MM.1S (cell line): Measurements from ENCODE around the gene CFAP74.

Experiments used
- DNase-seq: peaks from one replicate; pipeline ENCODE4 v3.0.0-alpha.2; 2015
- H2AFZ ChIP-seq: fragments of 300-600 bp; sonication (generic); 2 replicates; pipeline ENCODE4 v1.6.0; 2016; ENCODE audit warnings: antibody characterized with exemption, low read length
- H3F3A ChIP-seq: fragments of 300-600 bp; sonication (generic); 2 replicates; pipeline ENCODE4 v1.6.1; 2016; ENCODE audit warnings: mild to moderate bottlenecking, antibody characterized with exemption, low read length, moderate library complexity, mixed read lengths; ENCODE audit not compliant: insufficient read depth
- H3K27ac ChIP-seq: fragments of 300-600 bp; sonication (generic); 2 replicates; pipeline ENCODE4 v1.5.1; 2016; ENCODE audit warnings: mild to moderate bottlenecking, low read length
- H3K27me3 ChIP-seq: fragments of 300-600 bp; sonication (generic); replicated peaks from 2 replicates; pipeline ENCODE4 v1.6.0; 2016; ENCODE audit warnings: low read length; ENCODE audit not compliant: insufficient read depth
- H3K36me3 ChIP-seq: fragments of 300-600 bp; sonication (generic); replicated peaks from 2 replicates; pipeline ENCODE4 v1.6.1; 2016; ENCODE audit warnings: mild to moderate bottlenecking, low read length, mixed read lengths; ENCODE audit not compliant: insufficient read depth
- H3K4me1 ChIP-seq: fragments of 300-600 bp; sonication (generic); 2 replicates; pipeline ENCODE4 v1.6.1; 2016; ENCODE audit warnings: low read length, mixed read lengths
- H3K4me2 ChIP-seq: fragments of 300-600 bp; sonication (generic); 2 replicates; pipeline ENCODE4 v1.6.0; 2016; ENCODE audit warnings: low read depth, low read length
- H3K4me3 ChIP-seq: fragments of 300-600 bp; sonication (generic); 2 replicates; pipeline ENCODE4 v1.5.1; 2016; ENCODE audit warnings: low read length, mixed read lengths
- H3K79me2 ChIP-seq: fragments of 300-600 bp; sonication (generic); 2 replicates; pipeline ENCODE4 v1.6.1; 2016; ENCODE audit warnings: mixed run types, low read length, mixed read lengths
- H3K9ac ChIP-seq: fragments of 300-600 bp; sonication (generic); 2 replicates; pipeline ENCODE4 v1.6.1; 2016; ENCODE audit warnings: low read length, mixed read lengths
- H3K9me2 ChIP-seq: fragments of 300-600 bp; sonication (generic); replicated peaks from 2 replicates; pipeline ENCODE4 v1.6.1; 2016; ENCODE audit warnings: mild to moderate bottlenecking, low read length, mixed read lengths; ENCODE audit not compliant: insufficient read depth
- H3K9me3 ChIP-seq: fragments of 300-600 bp; sonication (generic); replicated peaks from 2 replicates; pipeline ENCODE4 v1.6.1; 2016; ENCODE audit warnings: mild to moderate bottlenecking, low read length, mixed read lengths; ENCODE audit not compliant: insufficient read depth
- H4K20me1 ChIP-seq: fragments of 300-600 bp; sonication (generic); 2 replicates; pipeline ENCODE4 v1.6.1; 2016; ENCODE audit warnings: mild to moderate bottlenecking, low read length, moderate library complexity, mixed read lengths; ENCODE audit not compliant: insufficient read depth
- EZH2 ChIP-seq: fragments of 300-600 bp; sonication (generic); optimal IDR thresholded peaks from 2 replicates; pipeline ENCODE3; 2017; ENCODE audit warnings: low read depth, mild to moderate bottlenecking, antibody characterized with exemption, low read length, mixed read lengths
- EZH2phosphoT487 ChIP-seq: fragments of 300-600 bp; sonication (generic); IDR thresholded peaks from 2 replicates; pipeline ENCODE4 v1.6.1; 2018; ENCODE audit warnings: antibody characterized with exemption, low read length
- TF ChIP-seq, protein P1 (sequence below): fragments of 300-600 bp; sonication (generic); IDR thresholded peaks from 2 replicates; pipeline ENCODE4 v1.5.1; 2016; ENCODE audit warnings: antibody characterized with exemption, low read length, mixed read lengths

CFAP74 gene

DNA sequence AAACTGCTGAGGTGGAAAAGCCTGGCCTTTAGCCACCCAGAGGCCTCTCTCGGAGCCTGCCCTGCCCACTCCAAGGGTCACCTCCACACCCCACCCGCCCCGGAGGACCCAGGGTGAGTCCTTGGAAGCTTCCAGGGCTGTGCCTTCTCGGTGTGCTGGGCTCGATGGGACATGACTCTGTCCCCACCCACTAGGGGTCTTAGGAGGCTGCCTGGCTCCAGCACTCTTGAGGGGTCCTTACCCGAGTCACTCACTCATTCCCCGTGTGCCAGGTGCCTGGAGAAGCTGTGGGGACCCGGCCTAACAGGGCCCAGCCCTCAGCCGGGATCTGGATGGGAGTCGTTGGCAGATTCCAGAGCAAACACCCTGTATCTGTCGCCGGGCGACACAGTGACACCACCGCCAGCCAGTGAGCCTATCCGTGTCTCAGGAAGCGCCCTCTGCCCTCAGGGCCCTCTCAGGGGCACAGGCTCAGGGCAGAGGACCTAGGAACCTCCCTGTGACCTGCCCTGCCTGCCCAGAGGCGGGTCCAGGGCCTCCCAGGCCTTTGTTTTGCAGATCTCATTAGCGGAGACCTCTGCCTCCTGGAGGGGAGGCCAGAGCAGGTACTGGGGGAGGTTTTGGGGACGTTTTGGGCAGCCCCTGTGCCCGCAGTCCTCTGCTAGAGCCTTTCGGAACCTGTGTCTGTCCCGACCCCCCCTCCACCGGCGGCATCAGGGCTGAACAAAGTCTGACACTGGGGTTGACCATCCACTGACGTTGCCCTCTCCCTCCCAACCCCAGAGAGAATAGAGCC, 43.6 kb upstream of the CFAP74 start:
- Histone ChIP-seq H4K20me1 (no peaks in the 10 kb centered on the region), H3K9me3 (no peaks in the 10 kb centered on the region), H3K27me3 (peaks cover 88% of the 10 kb centered on the region), H3K4me3 (no peak overlapping the region), H3K27ac (no peak overlapping the region), H2AFZ (no peak overlapping the region), H3K79me2 (no peaks in the 10 kb centered on the region), H3K36me3 (no peaks in the 10 kb centered on the region), H3K4me1 (no peaks in the 10 kb centered on the region), H3F3A (no peaks in the 10 kb centered on the region), H3K9me2 (no peaks in the 10 kb centered on the region), H3K4me2 (no peak overlapping the region), H3K9ac (no peak overlapping the region)
- no peak for DNase-seq
- no peak for TF ChIP-seq EZH2phosphoT487
- TF ChIP-seq, protein P1, sequence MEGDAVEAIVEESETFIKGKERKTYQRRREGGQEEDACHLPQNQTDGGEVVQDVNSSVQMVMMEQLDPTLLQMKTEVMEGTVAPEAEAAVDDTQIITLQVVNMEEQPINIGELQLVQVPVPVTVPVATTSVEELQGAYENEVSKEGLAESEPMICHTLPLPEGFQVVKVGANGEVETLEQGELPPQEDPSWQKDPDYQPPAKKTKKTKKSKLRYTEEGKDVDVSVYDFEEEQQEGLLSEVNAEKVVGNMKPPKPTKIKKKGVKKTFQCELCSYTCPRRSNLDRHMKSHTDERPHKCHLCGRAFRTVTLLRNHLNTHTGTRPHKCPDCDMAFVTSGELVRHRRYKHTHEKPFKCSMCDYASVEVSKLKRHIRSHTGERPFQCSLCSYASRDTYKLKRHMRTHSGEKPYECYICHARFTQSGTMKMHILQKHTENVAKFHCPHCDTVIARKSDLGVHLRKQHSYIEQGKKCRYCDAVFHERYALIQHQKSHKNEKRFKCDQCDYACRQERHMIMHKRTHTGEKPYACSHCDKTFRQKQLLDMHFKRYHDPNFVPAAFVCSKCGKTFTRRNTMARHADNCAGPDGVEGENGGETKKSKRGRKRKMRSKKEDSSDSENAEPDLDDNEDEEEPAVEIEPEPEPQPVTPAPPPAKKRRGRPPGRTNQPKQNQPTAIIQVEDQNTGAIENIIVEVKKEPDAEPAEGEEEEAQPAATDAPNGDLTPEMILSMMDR, result no peak
- peak; percentile 52 for TF ChIP-seq EZH2

DNA sequence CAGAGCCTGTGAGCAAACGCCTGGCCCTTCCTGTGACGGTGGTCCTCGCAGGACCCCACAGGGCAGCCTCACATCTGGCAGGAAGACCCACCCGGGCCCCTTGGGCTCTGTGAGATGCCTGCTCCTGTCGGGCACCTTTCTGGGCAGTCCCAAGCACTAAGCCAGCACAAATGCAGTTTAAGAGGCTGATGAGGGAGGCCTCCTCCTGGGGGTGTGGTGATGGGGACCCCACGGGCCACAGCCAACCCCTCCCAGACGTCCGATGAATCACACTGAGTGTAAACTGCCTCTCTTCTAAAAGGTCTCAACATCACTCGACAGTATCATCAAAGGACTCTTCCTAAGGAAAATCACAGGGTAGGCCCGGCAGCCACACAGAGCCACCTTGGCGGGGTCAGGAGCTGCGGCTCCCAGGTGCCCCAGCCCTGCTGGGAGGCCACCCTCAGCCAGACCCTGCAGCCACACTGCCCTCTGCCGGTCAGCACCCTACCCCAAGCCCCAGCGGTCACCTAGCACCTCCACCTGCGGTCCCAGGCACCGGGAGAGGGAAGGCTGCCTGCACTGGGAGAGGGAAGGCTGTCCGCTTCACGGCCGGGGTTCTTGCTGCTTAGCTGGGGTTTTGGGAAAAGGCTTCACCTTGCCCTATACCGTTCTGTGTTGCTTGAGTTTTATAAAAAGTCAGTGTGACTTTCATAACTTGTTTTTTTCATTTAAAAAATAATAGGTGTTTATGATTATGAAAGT, 42.8 kb upstream of the CFAP74 start:
- TF ChIP-seq EZH2 (no peak), EZH2phosphoT487 (no peak)
- TF ChIP-seq, protein P1, result peak; percentile 80
- Histone ChIP-seq H3K9me2 (no peaks in the 10 kb centered on the region), H3K36me3 (no peaks in the 10 kb centered on the region), H3K4me3 (no peak overlapping the region), H3K27me3 (peaks cover 88% of the 10 kb centered on the region), H3K9ac (no peak overlapping the region), H3K27ac (no peak overlapping the region), H3F3A (no peaks in the 10 kb centered on the region), H3K4me2 (no peak overlapping the region), H3K9me3 (no peaks in the 10 kb centered on the region), H3K4me1 (no peaks in the 10 kb centered on the region), H2AFZ (no peak overlapping the region), H4K20me1 (no peaks in the 10 kb centered on the region), H3K79me2 (no peaks in the 10 kb centered on the region)
- DNase-seq, result peak; percentile 41

GRCh38 chr1:2045468-2046173, 42.0 kb upstream of the CFAP74 start:
- Histone ChIP-seq H3K4me1 (no peaks in the 10 kb centered on the region), H3F3A (no peaks in the 10 kb centered on the region), H3K9me3 (no peaks in the 10 kb centered on the region), H3K9me2 (no peaks in the 10 kb centered on the region), H3K27ac (no peak overlapping the region), H3K9ac (no peak overlapping the region), H3K4me3 (no peak overlapping the region), H3K4me2 (no peak overlapping the region), H3K79me2 (no peaks in the 10 kb centered on the region), H3K36me3 (no peaks in the 10 kb centered on the region), H2AFZ (no peak overlapping the region), H3K27me3 (peaks cover 88% of the 10 kb centered on the region), H4K20me1 (no peaks in the 10 kb centered on the region)
- TF ChIP-seq EZH2 (no peak), EZH2phosphoT487 (no peak)
- TF ChIP-seq, protein P1, result no peak
- no peak for DNase-seq
